Stimulated activated CD8-positive, alpha-beta memory T cell treated with anti-CD3 and anti-CD28 coated beads, Interleukin-15, amount 100 ng/mL, for 24 hours (primary cell): ENCODE results near the gene DBN1.

Experiments
- DNase-seq: peaks from one replicate; pipeline ENCODE4 v3.0.0-alpha.2; 2020; ENCODE audit warnings: low read depth

DBN1 gene

DNA sequence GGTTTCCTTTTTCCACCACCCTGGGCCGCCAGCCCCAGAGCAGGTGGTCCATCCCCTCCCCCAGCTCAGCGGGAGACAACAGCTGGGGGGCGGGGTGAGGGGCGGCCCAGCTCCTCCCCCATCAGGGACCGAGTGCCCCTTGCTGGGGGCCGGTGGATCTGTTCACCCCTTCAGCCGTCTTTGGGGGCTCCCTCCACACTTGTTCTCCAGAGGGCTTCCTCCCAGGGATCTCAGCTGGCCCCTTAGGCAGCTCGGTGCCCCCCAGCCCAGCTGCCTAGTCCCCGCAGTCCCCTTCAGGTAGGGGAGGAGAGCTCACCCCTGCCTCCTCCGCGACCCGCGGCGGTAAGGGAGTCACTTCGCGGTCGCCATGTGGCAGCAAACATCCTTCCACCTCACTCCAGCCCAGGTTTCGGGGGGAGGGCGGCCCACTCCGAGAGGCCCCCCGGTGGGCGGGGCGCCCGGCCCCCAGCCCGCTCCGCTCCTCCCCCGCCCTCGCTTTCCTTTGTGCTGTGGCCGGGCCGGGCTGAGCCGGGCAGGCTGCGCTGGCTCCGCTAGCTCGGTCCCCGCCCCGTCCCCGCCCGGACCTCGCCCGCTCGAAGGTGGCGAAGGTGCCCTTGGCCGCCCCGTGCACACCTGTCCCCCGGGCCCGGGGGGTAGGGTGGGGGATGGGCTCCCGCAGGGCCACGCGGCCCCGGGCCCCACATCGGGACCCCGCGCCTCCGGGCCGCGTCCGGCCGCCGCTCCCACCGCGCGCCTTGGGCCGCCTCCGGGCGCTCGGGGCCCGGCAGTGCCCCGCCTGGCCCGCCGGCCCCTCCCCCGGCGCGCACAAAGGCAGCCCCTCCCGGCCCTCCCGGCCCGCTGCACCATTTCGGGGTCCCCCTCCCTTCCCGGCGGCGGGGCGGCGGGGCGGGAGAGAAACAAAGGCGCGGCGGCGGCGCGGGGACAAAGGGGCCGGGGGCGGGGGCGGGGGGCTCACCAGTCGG lies 683 bp downstream of the DBN1 start:
- DNase-seq = no peak

DNA sequence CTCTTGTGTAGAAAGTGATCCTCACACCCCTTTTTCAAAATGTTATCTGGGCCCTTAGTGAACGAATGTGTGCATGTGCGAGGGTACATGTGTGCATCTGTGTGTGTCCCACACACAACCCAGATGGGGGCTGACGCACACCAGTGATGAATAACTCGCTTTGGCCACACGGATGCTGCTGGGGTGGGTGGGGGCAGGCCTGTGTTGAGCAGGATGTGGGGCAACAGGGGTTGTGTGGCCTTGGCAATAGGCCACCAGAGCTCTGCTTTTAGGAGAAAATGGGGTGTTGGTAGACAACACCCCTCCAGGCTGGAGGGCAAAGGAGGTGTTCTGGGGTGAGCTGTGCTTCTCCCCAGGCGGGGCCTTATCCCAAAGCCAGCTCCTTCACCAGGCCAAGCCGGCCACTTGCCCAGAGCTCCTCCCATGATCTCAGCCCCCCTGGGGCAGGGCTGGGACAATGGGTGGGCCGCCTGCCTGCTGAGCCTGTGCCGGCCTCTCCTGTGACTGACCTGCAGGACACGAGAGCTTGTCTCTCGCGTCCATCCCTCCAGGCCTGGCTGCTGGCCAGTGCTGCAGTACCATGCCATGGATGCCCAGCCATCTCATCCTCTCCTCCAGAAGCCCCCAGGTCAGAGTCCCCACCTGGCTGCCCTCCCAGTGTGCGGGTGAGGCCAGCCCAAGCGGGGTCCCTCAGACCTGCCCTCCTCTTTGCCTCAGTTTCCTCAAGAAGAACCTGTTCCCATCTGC lies 1.7 kb downstream of the DBN1 start:
- no peak for DNase-seq

DNA sequence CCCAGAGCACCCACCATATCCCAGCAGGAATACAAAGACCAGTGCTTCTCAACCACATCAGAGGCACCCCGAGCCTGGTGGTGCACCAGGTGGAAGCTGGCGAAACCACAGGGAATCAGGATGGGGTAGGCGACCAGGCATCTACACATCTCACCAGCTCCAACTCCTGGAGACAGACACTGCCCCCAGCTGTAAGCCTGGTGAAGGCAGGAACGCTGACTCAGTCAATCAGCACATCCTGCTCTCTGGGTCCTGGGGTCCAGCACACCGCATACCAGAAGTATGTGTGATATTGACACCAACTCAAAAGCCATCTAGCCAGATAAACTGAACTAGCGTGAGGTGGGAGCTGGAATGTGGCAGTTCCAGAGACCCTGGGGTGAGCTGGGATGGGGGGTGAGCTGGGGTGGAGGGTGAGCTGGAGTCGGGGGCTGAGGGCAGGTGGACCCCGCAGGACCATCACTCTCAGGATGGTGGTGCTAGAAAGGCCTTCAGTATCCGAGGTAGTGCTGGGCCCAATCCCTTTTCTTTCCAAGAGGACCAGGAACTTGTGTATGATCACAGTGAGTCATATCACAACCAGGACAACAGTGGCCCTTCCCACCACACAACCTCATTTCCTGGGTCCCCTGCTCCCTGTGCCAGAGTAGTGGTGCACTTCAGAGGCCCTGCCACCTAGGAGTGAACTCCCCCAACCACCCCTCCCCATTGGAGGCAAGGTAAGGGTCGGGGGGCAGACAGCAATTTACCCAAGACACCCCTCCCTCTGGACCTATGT lies 2.5 kb downstream of the DBN1 start:
- no peak for DNase-seq

DNA sequence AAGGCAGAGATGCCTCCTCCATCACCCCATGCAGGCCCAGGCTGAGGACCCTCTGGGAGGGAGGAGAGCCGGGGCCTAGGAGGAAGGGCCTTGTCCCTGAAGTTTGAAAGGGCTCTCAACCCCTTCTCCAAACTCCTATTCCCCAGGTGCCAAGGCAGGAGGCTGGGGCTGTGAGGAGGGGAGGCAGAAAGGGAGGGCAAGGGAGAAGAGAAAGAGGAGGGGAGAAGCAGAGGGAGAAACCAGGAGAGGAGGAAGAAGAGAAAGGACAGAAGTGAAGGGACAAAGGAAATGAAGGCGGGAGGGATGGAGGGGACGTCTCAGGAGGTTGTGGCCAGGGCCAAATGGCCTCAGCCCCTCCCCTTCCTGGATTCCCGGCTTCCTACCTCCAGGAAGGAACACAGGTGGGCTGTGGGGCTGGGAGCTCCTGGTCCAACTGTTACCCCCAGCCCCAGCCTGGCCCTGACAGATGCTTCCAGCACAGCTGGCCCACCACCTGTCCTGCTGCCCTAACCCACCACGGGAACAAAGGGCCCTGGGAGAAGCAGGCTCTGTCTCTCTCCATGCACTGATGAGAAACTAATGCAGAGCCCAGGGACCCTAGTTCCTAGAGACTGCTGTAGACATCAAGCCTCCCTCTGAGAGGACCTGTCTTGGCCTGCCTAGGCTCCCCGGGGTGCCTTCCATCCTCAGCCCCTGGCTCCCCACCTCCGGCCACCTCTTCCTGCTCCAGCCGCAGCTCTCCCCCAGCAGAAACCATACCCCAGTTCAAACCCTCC lies 3.5 kb downstream of the DBN1 start:
- no peak for DNase-seq

DNA sequence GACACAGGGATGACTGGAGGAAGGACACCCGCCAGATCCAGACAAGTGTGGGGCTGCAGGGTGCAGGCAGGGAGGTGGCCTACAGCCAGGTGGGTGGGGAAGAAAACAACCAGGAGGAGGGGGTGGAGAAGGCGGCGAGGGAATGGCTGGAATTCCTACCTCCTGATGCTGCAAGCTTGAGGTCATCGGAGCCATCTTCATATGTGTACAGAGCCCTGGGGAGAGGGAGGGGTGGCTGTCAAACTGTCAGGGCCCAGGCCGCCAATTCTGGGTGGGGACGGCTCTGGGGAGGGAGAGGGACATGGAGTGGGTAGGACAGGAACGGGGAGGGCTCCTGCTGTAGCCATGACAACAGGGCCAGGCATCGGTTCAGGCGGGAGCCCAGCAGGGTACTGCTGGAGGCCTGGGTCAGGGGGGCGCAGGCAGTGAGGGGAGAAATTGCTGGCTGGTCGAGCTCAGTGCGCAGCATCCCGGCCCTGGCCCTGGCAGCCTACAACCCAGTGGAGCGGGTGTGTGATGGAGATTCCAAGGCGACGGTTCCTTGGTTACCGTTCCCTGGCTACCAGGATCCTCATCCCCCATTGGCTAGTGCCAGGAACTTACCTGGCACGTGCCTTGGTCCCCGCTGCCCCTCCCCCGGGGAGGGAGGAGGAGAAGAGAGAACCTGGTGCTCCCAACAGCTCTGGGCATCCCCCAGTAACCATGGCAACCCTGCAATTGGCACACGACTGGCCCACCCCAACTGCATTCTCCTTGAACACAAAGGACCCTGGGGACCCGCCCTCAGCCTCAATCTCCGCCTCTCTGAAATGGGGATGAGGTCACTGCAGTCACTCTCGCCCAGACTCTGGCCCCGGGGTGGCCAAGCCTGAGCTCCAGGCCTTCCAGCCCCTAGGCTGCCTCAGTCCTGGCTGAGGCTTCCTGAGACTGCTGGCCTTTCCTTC lies 4.5 kb downstream of the DBN1 start:
- no peak for DNase-seq

- DNase-seq = no peak
Observed at GRCh38 chr5:177468329-177468684, 5.1 kb downstream of the DBN1 start.

DNA sequence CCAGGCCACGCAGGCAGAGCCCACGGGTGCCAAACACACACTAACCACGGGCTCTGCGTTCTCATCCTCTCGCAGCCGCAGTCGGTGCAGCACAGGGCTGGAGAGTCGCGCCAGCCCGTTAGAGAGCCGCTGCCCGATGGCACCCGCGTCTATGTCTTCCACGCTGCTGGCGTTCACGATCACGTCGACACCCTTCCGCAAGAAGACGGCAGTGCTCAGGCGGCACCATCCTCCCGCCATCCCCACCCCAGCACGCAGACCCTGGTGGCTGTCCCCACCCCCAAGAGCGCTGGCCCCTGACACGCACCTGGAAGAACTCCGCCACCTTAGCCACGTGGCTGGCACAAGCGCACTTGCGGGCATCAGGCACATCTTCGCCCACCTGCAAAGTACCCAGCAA lies 6.0 kb downstream of the DBN1 start:
- DNase-seq = no peak

DNA sequence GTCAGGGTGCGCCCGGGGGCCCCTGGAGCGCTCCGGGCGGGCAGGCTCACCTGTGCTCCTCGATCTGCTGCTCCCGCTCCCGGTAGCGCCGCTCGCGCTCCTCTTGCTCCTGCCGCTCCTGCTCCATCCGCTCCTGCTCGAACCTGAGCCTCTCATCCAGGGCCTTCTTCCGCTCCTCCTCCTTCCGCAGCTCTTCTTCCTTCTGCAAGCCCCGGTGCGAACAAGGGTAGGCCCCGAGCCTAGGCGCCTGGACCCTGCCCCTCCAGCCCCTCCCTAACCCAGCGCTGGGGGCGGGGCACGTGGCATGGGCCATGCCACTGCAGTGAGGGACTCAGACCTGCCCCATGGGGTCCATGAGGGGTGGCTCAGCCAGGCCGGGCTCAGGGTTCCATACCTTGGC lies 6.6 kb downstream of the DBN1 start:
- DNase-seq = no peak

- no peak for DNase-seq
Observed at GRCh38 chr5:177465044-177465443, 8.4 kb downstream of the DBN1 start.

- no peak for DNase-seq
Observed at GRCh38 chr5:177462021-177462670, 11.3 kb downstream of the DBN1 start.

GRCh38 chr5:177459819-177460628 lies 13.4 kb downstream of the DBN1 start:
- no peak for DNase-seq

DNA sequence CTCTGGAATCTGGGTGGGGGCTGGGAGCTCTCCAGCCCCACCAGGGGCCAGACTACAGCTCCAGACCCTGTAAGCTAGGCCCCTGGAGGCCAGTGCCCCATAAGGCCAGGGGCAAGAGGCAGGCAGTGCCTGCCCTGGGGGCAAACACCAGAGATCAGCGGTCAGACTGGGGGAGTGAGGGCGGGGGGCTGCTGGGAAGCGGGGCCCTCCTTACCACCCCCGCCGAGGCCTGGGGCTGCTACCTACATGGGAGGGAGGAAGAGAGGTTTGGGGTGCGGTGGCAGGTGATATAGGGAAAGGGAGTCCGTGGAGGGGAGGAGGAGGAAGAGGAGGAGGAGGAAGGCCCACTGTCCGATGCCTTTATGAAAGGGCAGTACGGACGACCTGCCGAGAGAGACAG lies 14.1 kb downstream of the DBN1 start:
- DNase-seq = no peak

DNA sequence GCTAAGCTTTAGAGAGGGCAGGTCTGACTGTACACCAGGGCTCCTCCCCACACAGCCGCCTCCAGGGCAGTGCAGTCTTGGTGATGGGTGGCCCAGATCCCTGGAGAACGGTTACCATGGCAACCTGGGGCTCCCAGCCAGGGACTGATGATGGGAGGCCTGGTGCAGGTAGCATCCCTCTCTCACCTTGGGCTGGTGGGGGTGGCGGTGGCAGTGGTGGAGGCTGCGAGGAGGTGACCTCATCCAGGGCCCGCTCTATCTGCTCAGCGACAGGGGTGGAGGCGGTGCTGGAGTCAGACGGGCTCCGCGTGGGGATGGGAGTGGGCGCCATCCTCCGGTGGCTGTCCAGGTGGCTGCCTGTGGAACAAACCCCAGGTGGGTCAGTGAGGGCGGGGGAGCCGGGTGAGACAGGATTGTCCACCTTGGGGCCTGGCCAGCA lies 14.5 kb downstream of the DBN1 start:
- DNase-seq = no peak

DNA sequence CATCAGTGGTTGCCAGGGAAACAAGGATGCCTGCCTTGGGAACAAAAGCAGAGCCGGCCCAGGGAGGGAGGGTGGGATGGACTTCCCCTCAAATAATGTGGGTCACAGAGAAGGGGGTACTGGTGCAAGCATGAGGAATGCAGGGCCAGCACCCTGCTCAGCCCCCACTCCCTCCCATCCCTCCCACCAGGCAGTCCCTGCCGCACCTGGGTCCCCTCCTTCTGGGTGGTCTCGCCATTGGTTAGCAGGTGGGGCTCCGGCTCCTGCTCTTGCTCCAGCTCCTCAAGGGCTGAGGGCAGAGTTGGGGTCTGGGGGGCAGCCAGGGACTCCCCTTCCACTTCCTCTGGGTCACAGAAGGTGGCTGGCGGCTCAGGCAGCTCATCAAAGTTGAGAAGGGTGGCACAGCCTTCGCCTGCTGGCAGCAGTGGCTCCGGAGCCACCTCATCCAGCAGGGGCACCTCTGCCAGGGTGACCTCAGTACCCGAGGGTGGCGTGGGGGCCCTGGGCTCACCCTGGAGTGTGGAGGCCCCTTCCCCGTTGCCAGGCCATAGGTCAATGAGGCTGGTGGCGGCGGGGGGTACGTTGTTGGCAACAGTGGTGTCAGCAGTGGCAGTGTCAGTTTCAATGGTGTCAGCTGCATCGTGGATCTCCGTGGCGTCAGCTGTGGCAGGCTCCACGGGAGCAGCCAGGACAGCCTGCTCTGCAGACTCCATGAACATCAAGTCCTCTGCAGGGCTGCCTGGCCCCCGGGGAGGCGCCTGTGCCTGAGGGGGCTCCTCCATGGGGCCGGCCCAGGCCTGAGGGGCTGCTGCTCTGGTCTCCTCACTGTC lies 15.4 kb downstream of the DBN1 start:
- no peak for DNase-seq

DNA sequence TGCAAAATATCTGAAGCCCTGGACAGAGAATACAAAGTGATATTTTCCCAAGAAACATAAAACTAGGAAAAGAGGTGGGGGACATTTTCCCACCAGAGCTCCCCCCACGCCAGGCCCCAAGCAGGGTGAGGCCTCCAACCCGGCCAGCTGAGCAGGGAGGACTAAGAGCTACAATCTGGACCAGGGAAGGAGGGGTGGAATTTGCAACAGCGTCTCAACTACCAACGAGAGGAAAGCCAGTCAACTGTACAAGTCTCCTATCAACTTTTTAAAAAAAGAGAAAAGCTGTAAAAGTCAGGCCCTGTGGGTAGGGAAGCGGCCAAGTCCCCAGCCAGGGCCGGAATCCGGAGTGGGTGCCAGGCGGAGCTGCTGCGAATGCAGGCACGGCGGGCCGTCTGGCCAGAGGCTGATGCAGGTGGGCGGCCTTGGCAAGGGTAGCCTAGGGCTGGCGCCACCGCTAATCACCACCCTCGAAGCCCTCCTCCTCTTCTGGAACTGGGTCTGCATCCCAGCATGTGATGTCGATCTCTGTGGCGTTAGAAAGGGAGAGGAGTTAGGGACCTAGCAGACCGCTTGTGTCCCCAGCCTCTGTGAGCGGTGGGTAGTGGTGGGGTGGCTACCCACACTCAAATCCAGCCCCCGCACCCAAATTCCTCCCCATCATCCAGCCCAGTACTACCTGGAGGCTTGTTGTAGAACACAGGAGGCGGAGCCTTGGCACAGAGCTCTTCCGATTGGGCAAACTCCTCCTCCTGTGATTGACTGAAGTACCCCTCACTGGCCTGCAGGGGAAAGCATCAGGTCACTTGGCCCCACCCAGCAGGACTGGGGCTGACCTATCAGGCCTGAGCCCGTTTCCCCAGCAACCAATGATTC lies 16.2 kb downstream of the DBN1 start:
- DNase-seq = no peak

DNA sequence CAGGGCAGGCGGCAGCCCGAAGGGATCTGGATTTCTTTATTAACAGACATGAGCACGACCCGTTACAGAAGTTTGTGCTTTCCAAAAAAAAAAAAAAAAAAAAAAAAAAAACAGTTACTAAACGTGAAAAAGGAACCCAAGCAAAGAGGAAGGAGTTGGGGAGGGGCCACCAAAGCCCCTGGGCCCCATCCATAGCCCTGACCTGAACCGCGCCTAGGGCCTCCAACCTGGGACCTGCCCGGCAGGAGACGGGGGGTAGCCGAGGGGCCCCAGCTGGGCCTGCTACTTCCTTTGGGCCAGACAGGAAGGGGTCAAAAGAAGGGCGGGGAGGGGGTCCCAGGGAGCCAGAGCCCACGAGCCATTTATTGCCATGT lies 16.9 kb downstream of the DBN1 start:
- no peak for DNase-seq
